ENCODE data around the gene SLC24A3.

Gene SLC24A3

GRCh38 chr20:19473922-19474286 lies 261.5 kb downstream of the SLC24A3 start:
- DNase-seq = no peak

DNA sequence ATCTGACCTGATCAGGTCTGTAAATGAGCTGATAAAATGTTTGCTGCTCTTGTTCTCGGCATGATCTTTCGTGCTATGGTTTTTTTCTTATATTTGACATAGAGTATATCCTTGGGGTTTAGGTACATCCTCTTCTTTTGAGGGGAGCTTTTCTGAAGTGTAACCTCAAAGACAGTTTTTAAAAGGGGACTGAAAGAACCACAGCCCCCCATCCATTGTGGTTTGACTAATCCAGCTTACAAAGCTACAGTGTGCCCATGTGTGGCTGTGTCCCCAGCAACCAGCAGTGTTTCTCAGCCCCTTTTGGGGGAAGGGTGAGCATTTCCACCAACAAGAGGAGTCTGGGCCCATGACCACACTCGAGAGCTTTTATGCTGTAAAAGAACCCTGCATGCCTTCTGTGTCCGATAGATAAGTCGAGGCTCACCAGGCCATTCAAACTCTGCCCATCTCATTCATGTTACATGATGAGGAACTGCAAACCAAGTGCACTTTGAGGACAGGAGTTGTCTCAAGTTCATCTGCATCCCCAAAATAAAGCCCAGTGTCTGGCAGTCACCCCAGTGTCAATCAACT lies 266.0 kb downstream of the SLC24A3 start:
- no peak for DNase-seq

DNA sequence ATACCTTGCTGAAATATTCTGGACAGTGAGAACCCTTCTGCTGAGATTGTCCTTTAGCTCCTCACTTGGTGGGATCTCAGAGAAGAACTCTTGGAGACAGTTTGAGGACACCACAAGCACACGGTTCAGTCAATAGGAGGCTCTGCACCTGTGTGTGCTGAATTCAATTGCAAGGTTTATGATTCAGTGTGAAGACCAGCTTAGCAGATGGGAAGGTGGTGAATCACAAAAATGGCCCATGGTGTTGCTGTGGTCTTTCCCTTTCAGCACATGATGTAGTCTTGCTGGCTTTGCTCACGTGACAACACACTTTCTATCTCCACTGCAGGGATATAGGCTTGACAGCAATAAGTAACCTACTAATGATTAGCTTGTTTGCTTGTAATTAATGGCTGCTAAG lies 270.3 kb downstream of the SLC24A3 start:
- DNase-seq = no peak

DNA sequence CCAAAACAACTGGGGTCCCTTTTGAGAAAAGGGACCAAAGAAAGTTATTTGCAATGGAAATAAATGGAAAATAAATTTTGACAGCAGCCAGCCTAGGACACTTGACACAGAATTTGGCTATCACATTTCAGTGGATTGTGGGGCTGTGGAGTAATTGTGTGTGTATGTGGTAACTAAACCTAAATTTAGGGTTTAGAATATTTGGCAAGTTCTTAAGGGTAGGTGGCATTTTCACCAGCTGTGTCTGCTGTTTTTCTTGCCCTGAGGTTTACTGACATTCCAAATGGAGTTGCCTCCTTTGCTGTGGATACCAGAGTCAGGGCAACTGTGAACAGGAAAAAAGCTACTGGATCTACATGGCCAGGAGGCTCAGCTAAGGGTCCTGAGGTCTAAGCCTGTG lies 270.9 kb downstream of the SLC24A3 start:
- no peak for DNase-seq

DNA sequence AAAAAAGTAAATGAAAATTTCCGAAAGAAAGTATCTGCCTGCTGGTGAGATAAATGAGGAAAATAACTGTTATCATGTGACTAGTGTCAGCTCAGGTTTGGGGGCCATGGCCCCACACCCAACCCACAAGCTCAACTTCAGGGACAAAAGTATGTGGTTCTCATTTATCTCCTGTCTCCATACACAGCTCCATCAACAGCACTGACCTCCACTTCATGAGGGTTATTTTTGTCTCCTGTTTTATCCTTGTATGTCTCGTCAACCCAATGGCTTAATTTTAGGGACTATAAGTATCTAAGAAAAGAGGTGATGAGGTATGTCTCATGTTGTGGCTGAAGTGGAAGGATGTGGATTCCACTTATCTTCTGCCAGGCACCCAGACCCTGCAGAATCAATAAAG lies 274.0 kb downstream of the SLC24A3 start:
- DNase-seq = no peak

DNA sequence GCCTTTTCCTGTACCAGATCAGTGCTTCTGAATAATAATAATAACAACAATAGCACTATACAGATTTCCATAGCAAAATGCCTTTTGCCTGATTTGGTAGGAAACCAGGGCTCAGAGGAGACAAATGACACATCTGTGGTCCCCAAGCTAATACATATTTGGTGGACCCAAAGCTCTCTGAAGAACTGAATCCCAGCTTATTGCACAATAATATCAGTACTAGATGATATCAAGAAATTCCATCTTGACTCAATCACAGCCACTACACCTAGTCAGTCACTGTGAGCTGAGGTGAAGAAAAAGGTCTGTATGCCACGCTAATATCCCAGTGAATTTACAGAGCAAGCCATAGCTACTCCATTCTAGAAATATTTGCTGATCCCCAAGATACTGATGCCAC lies 275.0 kb downstream of the SLC24A3 start:
- DNase-seq = no peak

DNA sequence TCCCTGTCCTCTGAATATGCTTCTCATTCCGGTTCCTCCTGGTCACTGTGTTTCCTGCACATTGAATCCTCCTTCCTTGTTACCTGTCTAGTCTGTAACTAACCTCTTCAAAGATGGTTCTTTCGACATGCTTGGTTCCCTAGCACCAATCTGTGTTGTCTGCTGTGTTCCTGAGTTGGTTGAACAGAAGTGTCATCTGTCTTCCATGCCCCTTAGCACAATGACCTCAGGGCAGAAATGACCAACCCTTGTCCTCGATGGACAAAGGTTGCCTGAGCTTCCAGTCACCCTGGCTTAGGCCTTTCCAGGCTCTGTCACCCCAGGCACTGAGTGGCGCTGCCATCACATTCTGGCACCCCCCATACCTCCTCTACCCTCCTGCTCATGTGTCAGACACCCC lies 278.8 kb downstream of the SLC24A3 start:
- DNase-seq = no peak

DNA sequence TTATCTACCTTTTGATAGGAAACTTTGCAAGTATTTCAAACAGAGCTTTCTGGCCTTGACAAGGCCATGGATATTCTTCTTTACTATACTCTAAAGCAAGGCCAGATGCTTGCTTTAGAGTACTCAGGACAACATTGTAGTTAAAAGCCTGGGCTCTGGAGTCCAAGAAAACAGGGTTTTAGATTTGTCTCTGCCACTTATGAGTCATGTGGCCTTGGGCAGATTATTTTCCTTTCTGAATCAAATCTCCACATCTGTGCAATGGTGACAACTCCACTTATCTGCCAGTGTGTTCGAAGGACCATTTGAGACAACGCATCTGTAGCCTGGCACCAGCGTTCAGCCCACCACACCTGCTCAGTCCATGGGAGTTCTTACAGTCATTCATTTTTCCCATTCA lies 279.7 kb downstream of the SLC24A3 start:
- no peak for DNase-seq

- DNase-seq = peak; percentile 81
Observed at GRCh38 chr20:19492687-19493336, 280.4 kb downstream of the SLC24A3 start.

DNA sequence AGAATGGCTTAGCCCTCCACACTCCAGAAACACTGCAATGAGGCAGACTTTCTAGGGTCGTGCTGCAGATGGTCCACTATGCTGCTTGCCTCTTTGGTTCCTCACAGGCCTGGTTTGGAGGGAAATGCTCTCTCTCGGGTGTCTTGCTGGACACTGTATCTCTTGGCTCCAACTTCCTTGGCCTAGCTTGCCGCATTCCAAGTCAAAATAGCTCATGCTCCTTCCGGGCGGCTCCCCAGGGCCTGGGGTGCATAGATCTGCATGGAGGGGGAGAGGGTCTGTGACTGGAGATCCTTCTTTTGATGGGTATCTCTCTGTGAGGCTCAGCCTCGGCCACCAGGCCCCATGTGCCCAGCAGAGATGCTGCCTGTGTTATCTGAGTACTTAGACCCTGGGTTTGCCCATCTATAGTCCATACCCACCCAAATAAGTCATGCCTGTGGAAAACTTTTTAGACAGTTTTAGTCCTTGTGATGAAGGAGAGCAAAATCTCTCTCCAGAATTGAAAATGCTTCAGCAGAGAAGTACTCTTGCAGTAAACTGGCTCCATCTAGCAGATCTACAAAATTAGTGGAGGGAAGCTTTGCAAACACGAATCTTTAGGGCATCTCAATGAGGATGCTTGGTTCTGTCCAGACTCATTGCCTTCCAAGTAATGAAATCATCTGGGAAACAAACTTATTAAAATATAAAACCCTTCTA lies 281.5 kb downstream of the SLC24A3 start:
- no peak for DNase-seq

GRCh38 chr20:19495905-19496703 lies 283.7 kb downstream of the SLC24A3 start:
- DNase-seq = no peak

DNA sequence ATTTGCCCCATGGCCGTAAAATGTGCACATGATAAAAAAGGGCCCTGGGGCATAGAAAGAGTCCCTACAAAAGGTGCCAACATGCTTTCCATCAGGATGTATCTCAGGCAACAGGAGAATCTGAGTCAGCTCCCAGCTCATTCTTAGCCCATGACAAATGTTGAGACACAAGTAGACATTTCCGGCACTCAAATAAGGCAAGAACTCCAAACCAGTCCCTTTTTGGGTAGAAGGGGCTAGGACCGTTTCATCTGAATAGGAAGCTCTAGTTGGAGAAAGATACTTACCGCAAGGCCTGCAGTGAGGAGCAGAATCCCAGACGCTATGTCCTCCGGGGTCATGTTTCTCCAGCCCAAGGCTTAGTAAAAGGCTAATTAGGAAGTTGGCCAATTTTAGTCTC lies 284.6 kb downstream of the SLC24A3 start:
- DNase-seq = no peak

DNA sequence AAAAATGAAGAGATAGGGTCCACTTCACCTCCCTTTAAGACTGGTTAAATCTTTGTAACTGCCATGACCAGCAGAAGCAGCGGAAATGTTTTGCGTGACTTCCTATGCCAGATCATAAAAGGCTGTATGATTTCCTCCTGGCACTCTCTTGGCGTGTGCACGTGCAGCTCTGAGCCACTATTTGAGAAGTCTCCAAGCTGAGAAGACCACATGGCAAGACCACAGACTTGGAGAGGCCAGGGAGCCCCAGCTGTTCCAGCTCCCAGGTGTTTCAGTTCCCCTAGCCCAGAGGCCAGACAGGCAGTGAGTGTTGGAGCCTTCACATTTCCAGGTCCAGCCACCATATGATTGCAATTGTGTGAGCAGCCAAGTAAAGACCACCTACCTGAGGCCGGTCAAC lies 286.3 kb downstream of the SLC24A3 start:
- DNase-seq = no peak

- no peak for DNase-seq
Observed at GRCh38 chr20:19501476-19502115, 289.2 kb downstream of the SLC24A3 start.

DNA sequence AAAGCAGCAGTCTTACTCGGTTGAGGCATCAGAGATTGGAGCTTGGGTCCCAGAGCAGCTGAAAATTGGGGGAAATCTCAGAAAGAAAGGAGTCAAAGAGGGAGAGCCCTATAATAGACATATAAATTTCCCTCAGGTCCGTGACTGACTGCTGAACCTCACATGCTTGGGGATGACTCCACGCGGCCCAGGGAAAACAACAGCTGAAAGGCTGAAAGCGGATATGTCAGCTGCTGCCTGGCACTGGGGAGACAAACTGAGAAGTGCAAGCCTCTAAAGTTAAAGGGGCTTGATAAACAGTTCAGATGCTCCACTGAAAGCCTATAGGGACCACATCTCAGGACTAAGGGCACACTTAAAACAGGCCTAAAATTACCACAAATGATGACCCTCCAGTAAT lies 289.7 kb downstream of the SLC24A3 start:
- no peak for DNase-seq

DNA sequence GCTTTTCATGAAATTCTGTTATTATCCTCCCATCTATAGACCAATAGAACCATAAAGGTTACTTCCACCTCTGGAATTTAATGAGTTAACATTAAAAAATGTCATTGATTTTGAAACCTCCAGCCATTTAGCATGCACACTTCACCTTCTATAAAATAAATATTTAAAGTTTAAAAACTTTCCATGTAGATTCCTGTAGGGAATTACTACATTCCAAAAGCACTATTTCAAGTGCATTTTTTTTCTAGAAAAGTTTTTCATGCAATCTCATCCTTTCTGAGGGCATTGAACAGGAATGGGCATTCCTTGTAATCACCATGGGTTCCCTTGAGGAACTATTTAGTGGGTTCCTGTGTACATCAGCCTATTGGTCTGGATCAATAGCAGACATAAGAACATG lies 291.8 kb downstream of the SLC24A3 start:
- DNase-seq = no peak

GRCh38 chr20:19506021-19506420 lies 293.6 kb downstream of the SLC24A3 start:
- no peak for DNase-seq

DNA sequence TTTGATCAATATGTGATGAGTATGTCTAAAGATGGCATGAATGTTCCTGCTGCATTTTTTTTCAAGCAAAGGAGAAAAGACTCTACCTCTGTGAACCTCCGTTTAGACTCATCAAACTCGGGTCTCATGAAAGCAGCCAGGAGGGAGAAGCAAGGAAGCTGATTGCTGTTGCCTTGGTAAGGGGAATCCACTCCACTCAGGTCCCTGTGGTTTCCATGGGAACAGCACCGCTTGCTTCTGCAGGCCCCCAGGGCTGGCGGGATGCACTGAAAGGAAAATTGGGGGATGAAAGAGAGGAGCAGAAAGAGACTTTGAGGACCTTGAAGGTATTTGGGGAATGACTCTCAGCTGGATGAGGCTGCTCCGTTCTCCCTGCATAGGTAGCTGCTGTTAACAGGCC lies 296.0 kb downstream of the SLC24A3 start:
- DNase-seq = no peak

DNA sequence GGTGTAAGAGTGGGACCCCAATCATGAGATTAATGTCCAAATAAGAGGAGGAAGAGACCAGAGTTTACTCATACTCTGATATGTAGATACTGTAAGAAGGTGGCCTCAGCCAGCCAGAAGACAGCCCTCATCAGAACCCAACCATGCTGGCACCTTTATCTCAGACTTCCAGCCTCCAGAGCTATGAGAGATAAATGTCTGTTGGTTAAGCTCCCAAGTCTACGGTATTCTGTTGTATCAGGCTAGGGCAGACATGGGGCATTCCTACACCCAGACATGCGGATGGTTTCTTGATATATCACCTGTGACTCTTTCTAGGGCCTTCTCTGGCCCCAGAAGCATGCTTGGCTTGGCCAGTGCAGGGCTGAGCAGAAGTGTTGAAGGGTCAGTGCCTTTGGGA lies 298.2 kb downstream of the SLC24A3 start:
- DNase-seq = no peak

DNA sequence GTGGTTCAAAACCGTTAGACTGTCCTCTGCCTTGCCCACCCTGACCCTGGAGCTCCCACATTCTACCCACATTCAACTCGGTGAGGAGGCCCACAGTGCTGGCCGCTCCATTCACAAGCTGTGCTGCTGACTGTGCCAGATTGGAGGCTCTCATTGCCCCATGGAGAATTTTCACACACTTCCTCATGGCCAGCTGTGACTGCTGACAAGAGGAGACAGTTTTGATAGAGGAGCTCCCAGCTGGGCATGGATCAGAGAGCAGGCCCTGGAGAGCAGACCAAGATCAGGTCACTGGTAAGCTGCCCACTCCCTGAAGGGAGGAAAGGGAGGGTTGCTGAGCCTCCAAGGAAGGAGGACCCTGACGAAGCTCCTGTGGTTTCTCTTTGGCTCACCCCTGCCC lies 299.5 kb downstream of the SLC24A3 start:
- no peak for DNase-seq

DNA sequence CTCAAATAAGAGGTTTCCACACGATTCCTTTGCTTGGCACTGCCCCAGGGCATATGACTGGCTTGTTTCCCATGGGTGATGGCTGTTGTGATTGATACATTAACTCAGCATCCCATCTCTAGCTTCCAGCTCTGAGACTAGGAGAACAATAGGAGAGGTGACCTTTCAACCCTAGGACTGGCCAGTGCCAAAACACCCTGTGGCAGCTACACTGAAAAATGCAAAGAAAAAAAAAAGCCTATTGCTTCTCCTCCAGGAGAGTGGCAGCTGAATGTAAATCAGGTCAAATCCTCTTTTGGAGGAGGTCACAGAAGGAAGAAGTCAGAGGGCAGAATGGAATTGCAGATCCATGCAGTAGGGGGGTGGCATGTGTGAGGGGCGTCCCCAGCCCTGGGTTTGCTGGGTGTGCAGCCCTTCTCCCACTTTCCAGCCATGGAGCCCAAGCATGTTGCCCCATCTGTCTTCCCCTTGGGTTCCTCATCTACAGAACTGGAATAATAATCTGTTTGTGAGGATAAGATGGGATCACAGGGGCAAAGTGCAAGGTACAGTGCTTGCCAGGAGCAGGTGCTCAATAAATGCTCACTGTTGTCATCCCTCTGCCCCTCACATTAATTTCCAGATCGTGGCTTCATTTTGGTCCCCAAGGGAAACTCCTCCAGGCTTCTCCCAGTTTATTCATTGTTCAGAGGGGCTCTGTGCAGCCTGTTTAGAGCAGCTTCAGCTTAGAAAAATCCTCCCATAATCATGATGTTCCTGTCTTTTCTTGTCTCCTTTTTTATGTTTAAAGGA lies 300.6 kb downstream of the SLC24A3 start:
- DNase-seq = no peak

DNA sequence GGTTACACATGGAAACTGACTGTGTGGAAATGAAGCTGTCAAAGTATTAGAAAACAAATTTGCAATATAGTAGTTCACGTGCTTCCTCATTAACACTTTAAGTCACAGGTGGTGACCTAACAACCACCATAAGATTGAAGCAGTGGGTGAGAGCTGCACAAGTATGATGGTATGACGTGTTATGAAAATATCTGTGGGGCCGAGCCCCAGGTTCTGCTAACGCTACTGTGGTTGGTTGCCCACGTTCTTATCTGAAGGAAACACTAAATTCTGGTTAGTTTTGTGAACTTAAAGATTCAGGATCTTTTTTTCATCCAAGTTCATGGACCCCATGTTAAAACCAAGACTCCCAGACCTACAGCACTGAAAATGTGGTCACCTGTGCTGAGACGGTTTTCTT lies 302.6 kb downstream of the SLC24A3 start:
- DNase-seq = no peak

DNA sequence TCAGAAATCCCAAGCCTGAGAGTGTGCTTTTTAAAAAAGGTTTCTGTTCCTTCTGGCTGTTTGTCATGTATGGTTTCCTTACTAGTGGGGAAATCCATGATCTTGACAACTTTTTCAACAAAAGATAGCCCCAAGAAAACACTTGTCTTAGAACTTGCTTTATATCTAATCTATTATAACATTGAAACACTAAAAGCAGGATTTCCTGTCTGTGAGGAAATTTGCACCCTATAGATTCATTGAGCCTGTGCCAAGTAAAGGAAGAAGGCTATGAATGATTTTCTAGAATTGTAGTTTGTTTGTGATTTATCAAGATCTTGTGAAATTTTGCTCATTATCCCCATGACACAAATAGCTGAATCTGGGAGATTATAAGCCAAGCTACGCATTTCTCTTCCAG lies 307.0 kb downstream of the SLC24A3 start:
- DNase-seq = no peak

Measured in NCI-H2227 treated with DMSO at 0.1 percent for 48 hours (cell line).